Hepatocyte (in vitro differentiated cells): ENCODE data around the gene ATP2B1.

Experiments
- CTCF ChIP-seq: fragments of 200-600 bp; sonication (generic); IDR thresholded peaks from 2 replicates; pipeline ENCODE4 v1.5.1; 2016; ENCODE audit warnings: antibody characterized with exemption, mild to moderate bottlenecking; ENCODE audit not compliant: poor library complexity
- EZH2 ChIP-seq: fragments of 200-600 bp; sonication (generic); IDR thresholded peaks from 2 replicates; pipeline ENCODE4 v1.6.1; 2016; ENCODE audit warnings: antibody characterized with exemption, mild to moderate bottlenecking, borderline replicate concordance

- TF ChIP-seq CTCF (no peak), EZH2 (no peak)
Observed at GRCh38 chr12:89723276-89723675, 14.6 kb upstream of the ATP2B1 start.
